ENCODE results near the gene OLFML3.

The OLFML3 gene

GRCh38 chr1:113981962-113982931, 3.0 kb downstream of the OLFML3 start:
- H3K36me3 ChIP-seq: peaks cover 22% of the 10 kb centered on the region
- H3K4me1 ChIP-seq (ENCODE audit: control insufficient read depth in 1 of 2, insufficient read depth in 1 of 2, low read depth in 1 of 2, low read length in 1 of 2): peaks cover under 1 to 13% of the 10 kb centered on the region in 2 experiments
- TF ChIP-seq, protein P1, sequence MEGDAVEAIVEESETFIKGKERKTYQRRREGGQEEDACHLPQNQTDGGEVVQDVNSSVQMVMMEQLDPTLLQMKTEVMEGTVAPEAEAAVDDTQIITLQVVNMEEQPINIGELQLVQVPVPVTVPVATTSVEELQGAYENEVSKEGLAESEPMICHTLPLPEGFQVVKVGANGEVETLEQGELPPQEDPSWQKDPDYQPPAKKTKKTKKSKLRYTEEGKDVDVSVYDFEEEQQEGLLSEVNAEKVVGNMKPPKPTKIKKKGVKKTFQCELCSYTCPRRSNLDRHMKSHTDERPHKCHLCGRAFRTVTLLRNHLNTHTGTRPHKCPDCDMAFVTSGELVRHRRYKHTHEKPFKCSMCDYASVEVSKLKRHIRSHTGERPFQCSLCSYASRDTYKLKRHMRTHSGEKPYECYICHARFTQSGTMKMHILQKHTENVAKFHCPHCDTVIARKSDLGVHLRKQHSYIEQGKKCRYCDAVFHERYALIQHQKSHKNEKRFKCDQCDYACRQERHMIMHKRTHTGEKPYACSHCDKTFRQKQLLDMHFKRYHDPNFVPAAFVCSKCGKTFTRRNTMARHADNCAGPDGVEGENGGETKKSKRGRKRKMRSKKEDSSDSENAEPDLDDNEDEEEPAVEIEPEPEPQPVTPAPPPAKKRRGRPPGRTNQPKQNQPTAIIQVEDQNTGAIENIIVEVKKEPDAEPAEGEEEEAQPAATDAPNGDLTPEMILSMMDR (IDR thresholded peaks at IDR 0.05): no peak
- peaks cover 30% of the 10 kb centered on the region for H3K27me3 ChIP-seq
- no peak overlapping the region for H3K4me3 ChIP-seq (ENCODE audit: low read depth in 1 of 2, low read length in 1 of 2)
- H3K9me3 ChIP-seq: no peaks in the 10 kb centered on the region
- no peak overlapping the region for H3K27ac ChIP-seq

GRCh38 chr1:113982949-113983348, 3.7 kb downstream of the OLFML3 start:
- H3K27ac ChIP-seq: no peak overlapping the region
- H3K4me3 ChIP-seq (ENCODE audit: low read depth in 1 of 2, low read length in 1 of 2): no peak overlapping the region
- H3K9me3 ChIP-seq: no peaks in the 10 kb centered on the region
- H3K27me3 ChIP-seq: peaks cover 30% of the 10 kb centered on the region
- TF ChIP-seq, protein P1 (IDR thresholded peaks at IDR 0.05): no peak
- peaks cover 18% of the 10 kb centered on the region for H3K36me3 ChIP-seq
- H3K4me1 ChIP-seq (ENCODE audit: control insufficient read depth in 1 of 2, insufficient read depth in 1 of 2, low read depth in 1 of 2, low read length in 1 of 2): peaks cover 0 to 6% of the 10 kb centered on the region in 2 experiments

- Histone ChIP-seq H3K4me3 (ENCODE audit: low read depth in 1 of 2, low read length in 1 of 2) (no peak overlapping the region), H3K4me1 (ENCODE audit: control insufficient read depth in 1 of 2, insufficient read depth in 1 of 2, low read depth in 1 of 2, low read length in 1 of 2) (peaks cover 0 to 5% of the 10 kb centered on the region in 2 experiments), H3K27me3 (peaks cover 30% of the 10 kb centered on the region), H3K9me3 (no peaks in the 10 kb centered on the region), H3K36me3 (peaks cover 14% of the 10 kb centered on the region), H3K27ac (no peak overlapping the region)
- TF ChIP-seq, protein P1 (IDR thresholded peaks at IDR 0.05): no peak
Measured at GRCh38 chr1:113983391-113983790, 4.1 kb downstream of the OLFML3 start.

GRCh38 chr1:113983826-113984225, 4.6 kb downstream of the OLFML3 start:
- H3K4me1 ChIP-seq (ENCODE audit: control insufficient read depth in 1 of 2, insufficient read depth in 1 of 2, low read depth in 1 of 2, low read length in 1 of 2): peaks cover 0 to 5% of the 10 kb centered on the region in 2 experiments
- H3K27me3 ChIP-seq: peaks cover 30% of the 10 kb centered on the region
- H3K9me3 ChIP-seq: no peaks in the 10 kb centered on the region
- TF ChIP-seq, protein P1 (IDR thresholded peaks at IDR 0.05): no peak
- H3K4me3 ChIP-seq (ENCODE audit: low read depth in 1 of 2, low read length in 1 of 2): no peak overlapping the region
- no peak overlapping the region for H3K27ac ChIP-seq
- peaks cover 13% of the 10 kb centered on the region for H3K36me3 ChIP-seq

DNA sequence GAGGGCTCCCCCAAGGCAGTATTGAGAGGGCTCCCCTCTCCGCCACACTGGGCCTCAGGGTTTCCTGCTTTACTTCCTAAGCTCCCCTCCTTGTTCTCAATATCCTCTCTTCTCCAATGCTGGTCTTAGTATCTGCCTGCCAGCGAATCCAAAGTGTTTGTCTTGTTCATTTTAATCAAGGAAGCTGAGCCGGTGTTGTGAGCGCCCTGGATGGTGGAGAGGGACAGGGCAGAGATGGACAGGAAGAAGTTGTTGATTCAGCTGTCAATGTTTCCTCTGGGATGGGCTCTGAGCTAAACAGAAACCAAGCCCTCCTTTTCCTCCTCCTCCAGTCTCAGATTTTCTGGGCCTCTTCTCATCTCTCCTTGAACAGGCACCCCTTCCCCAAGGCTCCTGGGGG, 5.4 kb downstream of the OLFML3 start:
- TF ChIP-seq, protein P1 (IDR thresholded peaks at IDR 0.05): no peak
- H3K27ac ChIP-seq: no peak overlapping the region

More for the DNA sequence above, 5.4 kb downstream of the OLFML3 start:
- Histone ChIP-seq H3K9me3 (no peaks in the 10 kb centered on the region), H3K27me3 (peaks cover 35% of the 10 kb centered on the region), H3K4me1 (ENCODE audit: control insufficient read depth in 1 of 2, insufficient read depth in 1 of 2, low read depth in 1 of 2, low read length in 1 of 2) (peaks cover 0 to 5% of the 10 kb centered on the region in 2 experiments), H3K36me3 (peaks cover 13% of the 10 kb centered on the region), H3K4me3 (ENCODE audit: low read depth in 1 of 2, low read length in 1 of 2) (no peak overlapping the region)
